NCI-H128 (cell line): ENCODE data around the gene IFT80.

Experiments used
- DNase-seq: peaks from one replicate; lab custom pipeline; 2025; ENCODE audit not compliant: unreplicated experiment; lab: John Stamatoyannopoulos, UW

The IFT80 gene

DNA sequence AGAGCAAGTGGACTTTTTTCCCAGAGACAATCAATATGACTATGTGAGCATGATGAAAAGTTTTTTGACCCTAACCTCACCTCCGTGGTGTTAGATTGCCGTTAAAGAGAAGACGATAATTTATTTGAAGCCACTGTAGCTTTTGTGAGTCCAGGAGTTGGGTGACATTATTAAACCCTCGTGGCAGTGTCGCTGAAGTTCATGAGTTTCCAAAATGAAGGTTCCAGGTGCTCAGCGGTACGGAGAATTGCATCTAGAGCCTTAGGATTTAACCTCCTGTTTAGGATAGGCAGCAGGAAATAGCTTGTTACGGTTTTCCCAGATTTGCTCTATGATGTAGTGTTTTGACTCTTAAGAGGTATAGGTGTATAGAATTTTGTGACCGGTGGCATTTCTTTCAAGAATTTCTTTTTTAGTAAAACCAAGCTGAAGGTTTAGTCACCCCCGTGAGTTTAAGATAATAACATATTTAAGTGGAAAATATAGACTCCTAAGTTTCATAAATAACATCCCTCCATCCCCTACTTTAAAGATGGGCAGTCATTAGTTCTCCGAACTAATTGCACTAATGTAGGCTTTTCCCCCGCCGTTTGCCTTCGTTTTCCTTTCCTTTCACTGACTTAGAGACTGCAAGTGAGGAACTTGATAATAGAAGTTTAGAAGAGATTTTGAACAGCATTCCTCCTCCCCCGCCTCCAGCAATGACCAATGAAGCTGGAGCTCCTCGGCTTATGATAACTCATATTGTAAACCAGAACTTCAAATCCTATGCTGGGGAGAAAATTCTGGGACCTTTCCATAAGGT, 2.5 kb upstream of the IFT80 start:
- no peak for DNase-seq

DNA sequence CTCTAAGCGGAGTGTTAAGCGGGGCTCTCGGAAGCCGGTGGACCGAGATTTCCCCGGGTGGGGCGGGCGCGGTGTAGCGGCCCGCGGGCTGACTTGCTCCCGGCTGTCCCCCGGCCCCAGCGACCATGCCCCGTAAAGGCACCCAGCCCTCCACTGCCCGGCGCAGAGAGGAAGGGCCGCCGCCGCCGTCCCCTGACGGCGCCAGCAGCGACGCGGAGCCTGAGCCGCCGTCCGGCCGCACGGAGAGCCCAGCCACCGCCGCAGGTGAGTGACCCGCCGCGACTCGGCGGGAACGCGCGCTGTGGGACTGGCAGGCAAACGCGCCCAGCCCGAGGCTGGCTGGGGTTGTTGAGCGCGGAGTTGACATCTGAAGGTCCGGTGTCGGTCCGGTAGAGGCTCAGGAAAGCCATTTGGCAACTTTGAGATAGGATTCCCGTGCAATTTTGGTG, 1.7 kb upstream of the IFT80 start:
- DNase-seq = no peak

DNA sequence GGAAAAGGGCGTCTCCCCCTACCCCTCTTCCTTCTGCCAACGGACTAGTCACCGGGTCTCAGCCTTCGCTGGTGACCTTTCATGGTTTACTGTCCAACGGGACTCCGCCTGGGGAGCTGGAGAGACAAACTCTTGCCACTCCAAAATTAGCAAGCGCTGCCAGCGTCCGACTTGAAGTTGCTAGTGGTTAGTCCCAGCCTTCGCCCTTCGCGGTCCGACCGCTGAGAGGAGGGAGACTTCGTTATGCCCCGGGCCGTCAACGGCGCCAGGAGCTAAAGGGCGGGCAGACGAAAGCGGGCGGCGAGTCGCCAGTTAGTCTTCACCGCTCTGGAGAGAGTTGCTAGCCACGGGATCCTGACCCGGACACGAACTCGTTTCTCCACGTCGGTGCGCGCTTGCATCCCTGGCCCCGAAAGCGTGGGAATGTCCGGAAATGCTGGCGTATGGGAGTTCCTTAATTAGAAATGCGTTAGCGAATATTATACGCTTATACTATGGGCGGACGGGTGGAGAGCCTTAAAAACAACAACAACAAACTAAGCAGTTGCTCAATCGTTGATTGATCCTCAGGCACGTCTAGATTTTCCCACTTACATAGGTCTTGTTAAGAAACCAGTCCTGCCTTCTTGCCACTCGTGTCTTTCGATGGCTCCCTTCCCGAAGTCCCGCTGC, 1.1 kb upstream of the IFT80 start:
- no peak for DNase-seq

DNA sequence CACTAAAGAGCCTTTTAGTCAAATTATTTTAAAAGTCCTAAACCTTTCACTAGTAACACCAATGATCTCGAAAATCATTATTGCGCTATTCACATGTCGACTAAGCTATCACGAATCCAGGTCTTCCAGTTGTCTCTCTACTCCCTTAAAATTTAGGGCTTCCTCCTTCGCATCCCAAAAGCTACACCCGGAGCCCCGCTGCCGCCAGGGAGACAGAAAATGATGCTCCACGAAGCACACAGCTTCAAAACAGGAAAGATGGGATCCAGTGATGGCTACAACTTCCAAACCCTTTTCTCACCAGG, 253 bp downstream of the IFT80 start:
- DNase-seq = no peak

DNA sequence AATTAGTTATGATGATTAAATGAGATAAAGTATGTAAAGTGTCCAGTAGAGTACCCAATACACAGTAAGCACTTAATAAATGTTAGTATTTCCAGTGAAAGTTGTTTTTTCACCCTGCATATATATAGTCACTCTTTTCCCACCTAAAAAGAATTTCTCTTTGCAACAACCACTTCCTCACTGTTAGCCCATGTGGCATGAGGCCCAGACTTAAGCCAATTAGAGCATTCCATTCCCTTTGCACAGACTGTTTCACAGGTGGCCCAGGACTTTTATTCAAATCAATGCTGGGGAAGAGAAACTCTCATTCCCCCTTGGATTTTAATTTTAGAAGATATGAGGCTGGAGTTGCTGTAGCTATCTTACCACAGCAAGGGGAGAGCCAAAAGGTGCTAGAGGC, 3.7 kb downstream of the IFT80 start:
- no peak for DNase-seq

DNA sequence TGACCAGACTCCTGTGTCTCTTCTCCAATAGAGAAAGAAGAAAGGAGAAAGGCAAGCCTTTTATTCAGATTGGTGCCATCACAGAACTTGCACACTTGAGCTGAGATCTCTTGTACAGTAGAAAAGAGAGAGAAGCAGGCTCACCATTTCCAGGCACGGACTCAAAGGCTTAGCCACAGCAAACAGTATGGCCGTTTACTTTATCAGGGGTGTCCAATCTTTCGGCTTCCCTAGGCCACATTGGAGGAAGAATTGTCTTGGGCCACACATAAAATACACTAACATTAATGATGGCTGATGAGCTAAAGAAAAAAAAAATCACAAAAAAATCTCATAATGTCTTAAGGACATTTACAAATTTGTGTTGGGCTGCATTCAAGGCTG, 5.0 kb downstream of the IFT80 start:
- no peak for DNase-seq

DNA sequence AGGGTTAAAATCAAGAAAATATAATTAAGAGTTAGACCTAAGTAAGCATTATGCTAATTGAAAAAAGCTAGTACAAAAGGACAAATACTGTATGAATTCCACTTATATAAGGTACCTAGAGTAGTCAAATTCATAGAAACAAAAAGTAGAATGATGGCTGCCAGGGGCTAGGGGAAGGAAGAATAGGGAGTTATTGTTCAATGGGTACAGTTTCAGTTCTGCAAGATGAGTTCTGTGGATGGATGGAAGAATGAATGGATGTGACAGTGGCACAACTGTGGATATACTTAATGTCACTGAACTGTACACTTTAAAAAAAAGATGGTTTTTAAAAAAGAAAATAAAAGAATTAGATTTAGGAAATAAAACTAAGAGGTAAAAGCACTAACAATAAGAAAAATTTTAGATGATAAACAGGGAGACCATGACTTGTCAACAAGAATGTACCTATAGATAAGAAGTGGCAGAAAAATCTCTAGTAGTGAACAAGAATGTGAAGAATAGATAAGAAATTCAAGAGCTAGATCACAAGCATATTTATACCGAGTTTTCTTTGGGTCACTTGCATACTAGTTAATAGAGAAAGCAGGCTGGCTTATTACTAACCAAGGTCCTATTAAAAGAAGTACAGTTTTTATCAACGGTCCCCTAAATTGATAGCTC, 5.5 kb downstream of the IFT80 start:
- no peak for DNase-seq

DNA sequence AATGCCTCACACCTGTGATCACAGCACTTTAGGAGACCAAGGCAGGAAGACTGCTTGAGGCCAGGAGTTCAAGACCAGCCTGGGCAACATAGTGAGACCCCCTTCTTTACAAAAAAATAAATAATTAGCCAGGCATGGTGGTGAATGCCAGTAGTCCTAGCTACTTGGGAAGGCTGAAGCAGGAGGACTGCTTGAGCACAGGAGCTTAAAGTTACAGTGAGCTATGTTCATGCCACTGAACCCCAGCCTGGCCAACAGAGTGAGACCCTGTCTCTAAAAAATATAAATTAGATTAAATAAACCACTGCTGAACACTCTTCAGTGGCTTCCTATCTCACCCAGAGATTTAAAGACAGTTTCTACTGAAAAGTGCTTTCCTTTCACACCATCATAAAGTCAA, 6.2 kb downstream of the IFT80 start:
- DNase-seq = no peak

DNA sequence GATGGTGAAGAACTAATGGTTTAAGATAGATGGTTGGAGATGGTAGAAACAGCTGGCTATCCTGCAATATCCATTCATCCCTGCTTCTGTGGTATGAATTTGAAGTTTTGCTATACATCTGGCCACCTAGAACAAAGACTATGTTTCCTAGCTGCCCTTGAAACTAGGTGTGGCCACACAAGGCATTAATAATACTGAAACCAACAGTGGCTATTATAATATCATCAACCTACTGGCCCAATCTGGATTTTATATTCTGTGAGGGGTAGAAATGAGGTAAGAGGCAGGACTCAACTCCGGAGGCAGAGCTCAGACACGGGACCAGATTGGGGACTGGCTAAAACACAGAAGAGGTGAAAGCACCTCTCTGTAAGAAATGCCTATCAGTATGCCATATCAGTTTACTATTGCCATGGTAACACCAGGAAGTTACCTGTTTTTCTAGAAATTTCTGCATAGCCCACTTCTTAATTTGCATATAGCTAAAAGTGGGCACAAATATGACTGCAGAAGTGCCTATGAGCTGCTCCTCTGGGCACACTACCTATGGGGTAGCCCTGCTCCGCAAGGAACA, 8.4 kb downstream of the IFT80 start:
- DNase-seq = no peak

DNA sequence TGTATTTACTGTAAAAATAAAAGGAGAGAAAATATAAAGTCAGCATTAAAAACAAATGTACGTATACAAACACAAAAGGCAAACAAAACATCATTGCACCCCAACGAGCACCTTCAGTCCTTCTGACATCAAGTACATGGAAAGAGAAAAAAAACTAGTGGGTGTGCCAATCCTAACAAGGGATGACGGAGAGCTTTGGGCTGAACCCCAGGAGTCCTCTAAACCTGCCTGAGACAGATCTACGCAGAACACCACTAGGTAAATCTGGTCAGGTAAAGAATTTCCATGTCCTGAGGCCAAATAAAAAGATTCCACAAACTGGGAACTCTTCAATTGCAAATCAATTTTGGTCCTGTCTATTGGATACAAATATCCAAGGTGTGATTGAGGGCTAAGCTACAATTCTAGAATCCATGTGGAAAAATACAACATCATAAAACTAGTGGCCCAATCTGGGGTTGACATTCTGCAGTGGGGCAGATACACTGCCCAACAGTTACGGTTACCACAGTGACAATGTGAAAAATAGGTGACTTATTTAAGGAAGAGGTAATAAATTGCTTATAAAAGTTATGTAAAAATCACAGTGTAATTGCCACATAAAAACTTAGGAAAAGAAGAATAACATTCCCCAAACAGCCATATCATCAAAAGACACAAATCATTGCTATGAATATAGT, 14.2 kb downstream of the IFT80 start:
- DNase-seq = no peak

DNA sequence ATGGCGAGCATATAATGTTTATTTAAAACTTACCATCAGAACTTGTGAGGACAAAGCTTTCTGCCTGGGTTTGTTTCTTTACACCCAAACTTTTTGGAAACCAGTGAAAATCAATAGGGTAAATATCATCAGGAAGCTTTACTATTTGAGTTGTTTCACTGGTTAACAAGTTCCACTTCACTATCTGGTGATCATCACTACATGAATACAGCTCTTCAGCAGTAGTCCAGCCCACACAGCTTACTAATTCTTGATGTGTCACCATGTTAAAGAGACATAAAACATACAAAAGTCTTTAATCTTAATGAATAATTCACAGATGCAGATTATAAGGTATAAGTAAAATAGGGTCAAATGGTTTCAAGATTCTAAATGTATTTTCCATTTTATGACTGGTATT, 17.6 kb downstream of the IFT80 start:
- no peak for DNase-seq

DNA sequence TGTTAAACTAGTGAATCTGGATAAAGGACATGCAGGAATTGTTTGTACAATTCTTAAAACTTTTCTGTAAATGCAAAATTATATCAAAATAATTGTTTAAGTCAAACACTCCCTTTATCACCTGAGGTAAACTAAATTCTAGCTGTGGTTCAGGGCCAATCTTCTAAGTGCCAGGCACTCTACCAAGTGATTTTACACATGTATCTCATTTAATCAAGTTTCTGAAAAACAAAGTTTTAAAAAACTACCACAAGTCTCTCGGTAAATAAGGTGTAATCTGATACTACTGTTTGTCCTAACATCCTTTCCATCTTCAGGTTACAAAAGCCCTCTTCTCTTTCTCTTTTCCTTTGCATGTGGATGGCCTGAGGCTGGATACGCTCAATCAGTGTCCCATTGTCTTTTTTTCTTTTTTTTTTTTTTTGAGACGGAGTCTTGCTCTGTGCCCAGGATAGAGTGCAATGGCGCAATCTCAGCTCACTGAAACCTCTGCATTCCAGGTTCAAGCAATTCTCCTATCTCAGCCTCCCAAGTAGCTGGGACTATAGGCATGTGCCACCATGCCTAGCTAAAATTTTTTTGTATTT, 19.3 kb downstream of the IFT80 start:
- no peak for DNase-seq

DNA sequence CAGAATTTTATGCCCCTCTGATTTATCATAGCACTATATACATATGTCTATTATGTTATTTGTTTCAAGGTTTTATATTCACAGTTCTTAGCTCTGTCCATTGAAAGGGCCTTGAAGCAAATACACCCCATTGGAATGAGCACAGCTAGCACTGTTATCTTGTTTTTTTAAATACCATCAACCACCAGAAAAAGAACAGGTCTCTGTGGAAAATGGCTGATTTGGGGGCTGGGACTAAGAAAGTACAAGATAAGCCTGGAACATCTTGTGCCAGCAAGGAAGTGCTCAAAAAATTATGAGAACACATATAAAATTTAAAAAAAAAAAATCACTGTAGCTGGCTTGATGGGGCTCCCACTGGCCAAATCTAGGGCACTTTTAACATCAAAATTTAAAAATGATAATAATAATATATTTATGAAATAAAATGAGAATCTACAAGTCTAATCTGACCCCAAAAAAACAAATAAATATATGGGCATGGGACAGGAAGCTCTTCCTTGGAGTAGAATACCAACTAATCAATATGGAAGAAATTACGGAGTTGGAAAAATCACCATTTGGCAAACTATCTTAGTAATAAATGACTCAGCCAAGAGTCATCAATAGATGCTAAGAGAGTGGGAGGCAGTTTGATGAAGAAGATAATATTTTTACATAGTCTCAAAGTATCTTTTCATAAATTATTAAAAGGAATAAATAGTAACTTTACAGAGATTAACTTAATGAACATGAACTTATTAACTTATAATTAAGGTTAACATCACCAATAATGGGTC, 20.5 kb downstream of the IFT80 start:
- DNase-seq = no peak

DNA sequence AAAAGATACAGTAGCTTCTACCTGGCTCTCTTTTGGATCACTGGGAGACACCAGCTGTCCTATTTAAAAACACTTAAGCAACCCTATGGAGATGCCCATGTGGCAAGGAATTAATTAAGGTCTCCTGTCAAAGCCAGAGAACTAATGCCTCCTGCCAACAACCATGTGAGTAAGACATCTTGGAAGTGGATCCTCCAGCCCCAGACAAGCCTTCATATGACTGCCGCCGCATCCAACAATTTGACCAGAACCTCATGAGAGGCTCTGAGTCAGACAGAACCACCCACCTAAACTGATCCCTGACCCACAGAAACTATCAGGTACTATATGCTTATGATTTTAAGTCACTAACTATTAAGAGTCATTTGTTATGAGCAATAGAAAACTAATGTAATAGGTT, 22.3 kb downstream of the IFT80 start:
- no peak for DNase-seq

DNA sequence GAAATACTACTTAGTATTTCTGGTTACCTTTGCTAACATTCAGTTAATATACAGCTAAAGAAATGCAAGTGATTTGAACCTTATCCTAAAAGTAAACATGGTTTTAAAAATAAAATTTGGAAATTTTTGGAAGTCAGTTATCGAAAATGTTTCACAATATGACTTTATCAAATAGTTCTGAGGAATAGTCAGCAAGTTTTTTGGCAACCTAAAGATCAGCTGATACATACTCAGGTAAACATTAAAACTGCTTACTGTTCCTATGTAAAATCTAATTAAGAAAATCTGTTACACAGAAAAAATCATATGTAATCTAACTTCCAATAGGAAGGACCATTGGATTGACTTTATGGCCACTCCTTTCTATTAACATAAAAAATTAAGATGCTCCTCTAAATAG, 24.1 kb downstream of the IFT80 start:
- no peak for DNase-seq

DNA sequence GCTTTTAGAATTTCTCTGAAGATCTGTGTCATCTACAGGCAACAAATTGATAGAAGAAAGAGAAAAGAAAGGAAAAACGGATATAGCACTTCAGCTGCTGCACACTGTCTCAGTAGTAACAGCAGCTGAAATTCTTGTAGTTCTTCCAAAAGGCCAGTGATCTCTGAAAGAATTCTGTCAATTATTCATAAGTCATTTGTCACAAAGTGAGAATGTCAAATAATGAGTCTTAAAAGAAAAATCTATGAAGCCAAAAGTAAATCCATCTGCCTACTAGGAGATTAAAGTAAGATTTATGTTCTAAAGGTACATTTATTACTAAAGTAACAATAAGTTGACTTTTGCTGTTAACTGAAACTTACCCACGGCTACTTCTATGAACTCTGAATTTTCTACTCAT, 24.6 kb downstream of the IFT80 start:
- DNase-seq = no peak

DNA sequence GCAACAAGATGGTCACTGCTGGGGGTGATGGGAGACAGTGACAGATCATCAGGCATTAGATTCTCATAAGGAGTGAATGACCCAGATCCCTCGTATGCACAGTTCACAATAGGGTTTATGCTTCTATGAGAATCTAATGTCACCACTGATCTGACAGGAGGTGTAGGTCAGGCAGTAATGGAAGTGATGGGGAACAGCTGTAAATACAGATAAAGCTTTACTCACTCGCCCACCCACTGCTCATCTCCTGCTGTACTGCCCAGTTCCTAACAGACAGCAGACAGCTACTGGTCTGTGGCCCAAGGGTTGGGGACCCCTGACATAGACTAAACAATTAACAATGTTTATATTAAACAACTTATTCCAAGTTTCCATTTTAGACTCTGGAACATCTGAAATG, 25.4 kb downstream of the IFT80 start:
- DNase-seq = no peak

DNA sequence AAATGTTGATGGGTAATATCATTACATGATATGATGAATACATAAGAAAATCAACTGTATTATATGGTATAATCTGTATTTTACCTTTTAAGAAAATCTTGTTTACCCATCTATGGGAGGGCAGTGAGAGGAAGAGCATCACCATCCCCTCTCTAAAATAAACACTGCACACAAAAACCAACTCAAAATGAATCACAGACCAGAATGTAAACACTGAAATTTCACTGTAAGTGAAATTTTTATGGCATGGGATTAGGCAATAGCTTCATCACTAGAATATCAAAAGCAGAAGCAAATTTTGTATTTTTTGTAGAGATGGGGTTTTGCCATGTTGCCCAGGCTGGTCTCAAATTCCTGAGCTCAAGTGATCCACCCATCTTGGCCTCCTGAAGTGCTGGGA, 26.2 kb downstream of the IFT80 start:
- DNase-seq = no peak

DNA sequence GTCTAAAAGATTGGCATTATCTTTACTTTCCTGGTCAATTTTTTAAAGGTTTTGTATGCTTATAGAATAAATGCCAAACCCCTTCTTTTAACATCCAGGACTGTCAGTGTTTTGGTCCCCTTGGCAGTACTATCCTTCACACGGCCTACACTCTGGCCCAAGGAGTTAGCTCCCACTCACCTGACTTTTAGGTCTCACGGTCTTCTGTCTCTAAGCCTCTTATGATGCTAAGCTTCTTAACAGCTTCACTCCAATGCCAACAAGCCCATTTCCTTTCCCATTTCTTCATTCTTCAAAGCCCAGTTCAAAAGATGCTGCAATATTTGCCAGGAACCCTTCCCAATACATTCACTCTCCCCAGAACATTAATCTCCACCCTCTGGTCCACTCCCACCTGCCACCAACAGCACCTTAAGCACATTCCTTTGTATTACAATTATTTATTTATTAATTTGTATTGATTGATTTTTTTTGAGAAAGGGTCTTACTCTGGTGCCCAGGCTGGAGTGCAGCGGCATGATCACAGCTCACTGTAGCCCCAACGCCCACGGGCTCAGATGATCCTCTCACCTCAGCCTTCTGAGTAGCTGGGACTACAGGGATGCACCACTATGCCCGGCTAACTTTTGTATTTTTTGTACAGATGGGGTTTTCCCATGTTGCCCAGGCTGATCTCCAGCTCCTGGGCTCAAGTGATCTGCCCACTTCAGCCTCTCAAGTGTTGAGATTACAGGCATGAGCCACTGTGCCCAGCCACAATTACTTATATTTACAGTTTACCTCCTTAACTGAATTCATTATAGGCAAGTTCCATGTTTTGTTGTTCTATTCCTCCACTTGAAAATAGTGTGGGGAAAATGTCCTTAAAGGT, 27.8 kb downstream of the IFT80 start:
- no peak for DNase-seq
